T-helper 9 cell (primary cell): Measurements from ENCODE around the gene ZNF689.
"Not testable (repeated sequence)": the region's sequence is repeated elsewhere in the genome, so short reads cannot be mapped to it uniquely, and the experiment has no call there.

Experiments
- DNase-seq: peaks from one replicate; pipeline ENCODE4 v3.0.0-alpha.2; 2020

The ZNF689 gene

DNA sequence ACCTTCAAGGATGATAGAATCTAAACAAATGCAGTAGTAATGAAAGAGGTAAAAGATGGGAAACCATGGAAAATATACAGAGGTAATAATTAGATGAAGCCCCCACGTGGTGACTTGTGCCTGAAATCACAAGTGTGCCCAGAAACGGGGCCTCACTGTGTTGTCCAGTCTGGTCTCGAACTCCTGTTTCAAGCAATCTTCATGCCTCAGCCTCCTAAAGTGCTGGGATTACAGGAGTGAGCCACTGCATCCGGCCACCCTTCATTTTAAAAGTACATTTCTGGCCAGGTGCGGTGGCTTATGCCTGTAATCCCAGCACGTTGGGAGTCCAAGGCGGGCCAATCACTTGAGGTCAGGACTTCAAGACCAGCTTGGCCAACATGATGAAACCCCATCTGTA is 26.4 kb upstream of the ZNF689 start:
- DNase-seq = no peak

DNA sequence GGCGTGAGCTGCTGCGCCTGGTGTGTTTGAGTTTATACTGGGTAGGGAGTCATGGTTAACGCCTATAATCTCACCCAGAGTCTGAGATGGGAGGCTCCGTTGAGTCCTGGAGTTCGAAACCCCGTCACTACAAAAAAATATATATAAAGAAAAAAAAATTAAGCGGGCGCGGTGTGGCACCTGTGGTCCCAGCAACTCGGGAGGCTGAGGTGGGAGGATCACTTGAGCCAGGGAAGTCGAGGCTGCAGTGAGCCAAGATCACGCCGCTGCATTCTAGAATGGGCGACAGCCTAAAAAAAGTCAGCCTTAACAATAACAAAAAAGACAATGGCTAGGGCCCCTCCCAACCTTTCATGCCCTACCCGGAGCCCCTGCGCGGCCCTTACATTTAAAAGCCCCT is 23.3 kb upstream of the ZNF689 start:
- no peak for DNase-seq

- DNase-seq = not testable (repeated sequence)
Observed at GRCh38 chr16:30632454-30632853, 22.3 kb upstream of the ZNF689 start.

GRCh38 chr16:30628628-30629540 is 18.7 kb upstream of the ZNF689 start:
- DNase-seq = peak; percentile 88

DNA sequence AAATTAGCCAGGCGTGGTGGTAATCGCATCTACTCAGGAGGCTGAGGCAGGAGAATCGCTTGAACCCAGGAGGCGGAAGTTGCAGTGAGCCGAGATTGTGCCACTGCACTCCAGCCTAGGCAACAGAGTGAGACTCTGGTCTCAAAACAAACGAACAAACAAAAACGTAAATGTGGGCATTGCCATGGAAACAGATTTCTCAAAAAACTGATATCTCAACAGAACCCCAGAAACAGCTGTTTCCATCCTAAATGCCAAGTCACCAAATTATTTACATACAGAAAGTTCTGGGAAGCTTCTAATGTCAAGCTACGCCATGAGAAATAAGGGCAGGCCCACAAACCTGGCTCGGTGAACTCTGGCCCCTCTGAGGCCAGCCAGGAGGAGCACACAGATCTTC is 16.0 kb upstream of the ZNF689 start:
- DNase-seq = no peak

- DNase-seq = no peak
Observed at GRCh38 chr16:30623536-30624283, 13.5 kb upstream of the ZNF689 start.

- no peak for DNase-seq
Observed at GRCh38 chr16:30622455-30623032, 12.4 kb upstream of the ZNF689 start.

GRCh38 chr16:30621765-30622164 is 11.6 kb upstream of the ZNF689 start:
- no peak for DNase-seq

- DNase-seq = no peak
Observed at GRCh38 chr16:30620169-30620568, 10.0 kb upstream of the ZNF689 start.

DNA sequence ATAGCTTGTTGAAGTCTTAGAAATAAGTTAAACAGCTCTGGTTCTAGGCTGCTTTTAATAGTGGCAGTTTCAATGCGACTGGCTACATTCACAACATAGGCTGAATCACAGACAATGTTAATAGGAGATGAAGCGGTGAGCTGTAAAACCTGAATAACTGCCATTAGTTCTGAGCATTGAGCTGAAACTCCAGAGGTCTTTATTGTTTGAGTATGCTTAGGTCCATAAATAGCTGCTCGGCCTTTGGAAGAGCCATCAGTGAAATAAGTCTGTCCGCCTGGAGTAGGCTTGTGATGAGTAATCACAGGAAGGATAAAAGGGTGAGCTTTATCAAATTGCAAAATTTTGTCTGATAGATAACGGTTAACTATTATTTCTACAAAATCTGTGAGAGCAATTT is 9.4 kb upstream of the ZNF689 start:
- no peak for DNase-seq

- no peak for DNase-seq
Observed at GRCh38 chr16:30619202-30619601, 9.0 kb upstream of the ZNF689 start.

GRCh38 chr16:30615358-30616091 is 5.3 kb upstream of the ZNF689 start:
- DNase-seq = peak; percentile 67

GRCh38 chr16:30609002-30609925 is 925 bp downstream of the ZNF689 start:
- DNase-seq = no peak

- DNase-seq = no peak
Observed at GRCh38 chr16:30606004-30606403, 4.2 kb downstream of the ZNF689 start.

DNA sequence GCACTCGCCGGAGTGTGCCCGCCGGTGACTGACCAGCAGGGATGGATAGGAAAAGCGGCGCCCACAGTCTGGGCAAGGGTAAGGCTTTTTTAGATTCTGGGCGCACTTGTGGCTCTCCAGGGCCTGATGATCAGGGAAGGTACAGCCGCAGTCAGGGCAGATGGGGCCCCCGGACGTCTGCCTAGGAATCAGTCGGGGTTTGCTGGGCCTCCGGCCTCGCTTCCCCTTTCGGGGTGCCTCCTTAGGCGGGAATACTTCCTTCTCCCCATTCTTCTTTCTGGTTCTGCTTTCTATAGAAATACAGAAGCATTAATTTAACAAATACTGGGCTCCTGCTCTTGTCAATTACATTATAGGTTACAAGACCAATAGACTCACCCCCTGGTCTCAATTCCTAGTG is 5.0 kb downstream of the ZNF689 start:
- DNase-seq = no peak

- DNase-seq = no peak
Observed at GRCh38 chr16:30604316-30604947, 5.8 kb downstream of the ZNF689 start.

- DNase-seq = no peak
Observed at GRCh38 chr16:30603945-30604315, 6.3 kb downstream of the ZNF689 start.

DNA sequence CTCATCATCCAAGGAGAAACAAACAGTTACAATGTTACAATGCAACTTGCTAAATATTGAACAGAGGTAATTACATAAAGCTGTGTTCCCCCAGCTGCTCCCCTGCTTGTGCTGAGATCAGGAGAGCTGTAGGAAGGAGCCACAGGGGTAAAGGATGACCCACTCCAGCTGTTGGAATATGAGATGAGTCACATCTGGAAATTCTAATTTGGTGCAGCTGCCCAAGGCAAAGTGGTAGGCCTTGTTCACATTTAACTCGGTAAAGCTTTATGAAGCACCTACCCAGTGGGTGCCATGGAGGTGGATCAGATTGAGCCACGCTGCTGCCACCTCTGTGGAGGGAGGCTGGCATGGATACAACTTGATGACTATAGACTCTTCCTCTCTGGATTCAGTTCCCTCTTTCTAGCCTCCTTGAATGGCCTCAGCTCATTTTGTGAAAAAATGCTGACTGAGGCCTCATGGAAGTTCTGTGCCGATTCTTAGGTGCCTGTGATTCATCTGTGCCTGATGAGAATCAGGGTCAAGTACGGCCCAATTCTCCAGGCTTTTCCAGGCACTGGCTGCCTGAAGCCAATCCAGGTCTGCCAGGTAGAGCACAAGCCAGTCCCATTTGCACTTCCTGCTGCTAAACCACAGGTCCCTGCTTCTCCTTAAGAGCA is 7.4 kb downstream of the ZNF689 start:
- no peak for DNase-seq

DNA sequence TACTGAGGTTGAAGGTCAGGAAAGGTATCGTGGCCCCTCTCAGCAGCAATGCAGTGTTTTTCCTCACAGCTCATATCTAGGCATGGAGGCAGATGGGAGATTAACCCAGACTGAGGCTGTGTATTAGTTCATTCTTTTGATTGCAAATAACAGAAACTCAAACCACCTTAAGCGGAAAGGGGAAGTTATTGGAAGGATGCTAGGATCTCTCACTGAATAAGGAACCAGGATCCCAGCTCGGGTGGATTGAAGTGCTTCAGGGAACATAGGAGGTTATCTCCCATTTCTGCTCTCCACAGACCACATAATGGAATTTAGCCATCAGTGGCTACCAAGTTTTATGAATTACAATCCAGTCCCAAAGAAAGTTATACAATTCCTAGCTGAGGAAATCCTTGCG is 8.2 kb downstream of the ZNF689 start:
- DNase-seq = no peak

DNA sequence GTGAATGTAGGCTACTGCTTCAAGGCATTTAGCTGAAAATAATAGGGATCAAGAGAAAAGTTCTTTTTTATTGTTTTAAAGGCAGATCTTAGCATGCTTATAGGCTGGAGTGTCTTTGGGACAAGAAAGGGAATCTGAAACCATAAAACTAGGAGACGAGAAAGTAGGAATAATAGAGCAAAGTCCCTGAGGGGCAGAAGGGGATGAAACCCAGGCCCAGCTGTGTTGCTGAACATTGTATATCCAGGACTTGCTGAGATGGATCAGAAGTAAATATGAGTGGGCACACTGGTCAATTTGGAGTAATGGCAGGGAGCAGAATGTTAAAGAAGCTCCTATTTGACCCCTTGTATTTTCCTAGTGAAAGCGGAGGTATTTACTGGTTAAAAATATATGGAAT is 9.3 kb downstream of the ZNF689 start:
- no peak for DNase-seq

- DNase-seq = no peak
Observed at GRCh38 chr16:30600215-30600614, 10.0 kb downstream of the ZNF689 start.
